GM12878 (cell line): ENCODE measurements around the gene BMPR1B. TPM values are rescaled to one million over a fixed set of nuclear protein-coding genes. Genes with fewer than 3 reads are reported as not detected.

ENCODE experiments used
- ATAC-seq: fragments of 200-7000 bp; cut with Tn5 transposase; 3 replicates; pipeline ENCODE4 v1.9.1; 2020; ENCODE audit warnings: mild to moderate bottlenecking, moderate library complexity
- BruUV-seq: library from RNA; stranded (reverse); fragments of 400-500 nt; replicated peaks from 2 replicates; lab custom pipeline; 2021; lab: Mats Ljungman, UMichigan
- CTCF ChIA-PET: fragments of 300-600 bp; sonication (Branson Sonifier 250); formaldehyde crosslinking; extraction: SDS; loops from one replicate; lab custom pipeline; 2021; ENCODE audit warnings: inconsistent platforms; lab: Yijun Ruan, JAX
- POLR2A ChIA-PET: fragments of 350-600 bp; formaldehyde crosslinking; extraction: SDS; loops from one replicate; lab custom pipeline; 2021; ENCODE audit warnings: inconsistent platforms; lab: Charles Lee
- RAD21 ChIA-PET: fragments of 300-600 bp; sonication (Branson Sonifier 250); formaldehyde crosslinking; loops from one replicate; lab custom pipeline; 2023; ENCODE audit warnings: antibody characterized with exemption; ENCODE audit not compliant: unreplicated experiment; lab: Charles Lee
- SMC1A ChIA-PET: fragments of 300-600 bp; sonication (Branson Sonifier 250); formaldehyde crosslinking; loops from one replicate; lab custom pipeline; 2023; ENCODE audit not compliant: unreplicated experiment, uncharacterized antibody; lab: Charles Lee
- DNase-seq: peaks from one replicate; pipeline ENCODE4 v3.0.0-alpha.2; 2011; ENCODE audit warnings: low read depth, low spot score
- FAIRE-seq: peaks from 3 replicates; lab custom pipeline; 2011; peaks lifted over from hg19 to GRCh38; lab: Jason Lieb, UNC
- H2AFZ ChIP-seq: 2 replicates; pipeline ENCODE4 v1.6.0; 2011; ENCODE audit warnings: low read depth, low read length, control low read depth; ENCODE audit not compliant: control insufficient read depth
- H3K27ac ChIP-seq: 2 replicates; pipeline ENCODE4 v1.5.1; 2011; ENCODE audit warnings: control low read depth; ENCODE audit not compliant: control insufficient read depth, insufficient read depth
- H3K27me3 ChIP-seq, 2 experiments: replicated peaks in 1 of 2; 2 replicates each; pipeline versions ENCODE4 v1.6.0 to v1.6.1; 2011; ENCODE audit warnings: low read length in 1 of 2; ENCODE audit not compliant: control insufficient read depth in 2 of 2, insufficient read depth in 2 of 2
- H3K36me3 ChIP-seq, 2 experiments: 2 replicates each; pipeline ENCODE4 v1.5.1; 2011; ENCODE audit warnings: low read length in 1 of 2; ENCODE audit not compliant: control insufficient read depth in 2 of 2, insufficient read depth in 2 of 2
- H3K4me1 ChIP-seq: 2 replicates; pipeline ENCODE4 v1.6.1; 2011; ENCODE audit warnings: mild to moderate bottlenecking, low read length, moderate library complexity, mixed read lengths; ENCODE audit not compliant: control insufficient read depth, insufficient read depth
- H3K4me2 ChIP-seq: 2 replicates; pipeline ENCODE4 v1.6.0; 2011; ENCODE audit warnings: control low read depth; ENCODE audit not compliant: control insufficient read depth, insufficient read depth
- H3K4me3 ChIP-seq: fragments of 200-600 bp; sonication (generic); 2 replicates; pipeline ENCODE4 v1.5.1; 2016
- H3K79me2 ChIP-seq: 2 replicates; pipeline ENCODE4 v1.6.0; 2011; ENCODE audit warnings: low read length; ENCODE audit not compliant: control insufficient read depth, insufficient read depth
- H3K9ac ChIP-seq: 2 replicates; pipeline ENCODE4 v1.8.0; 2011; ENCODE audit warnings: low read length, control low read depth, mixed read lengths; ENCODE audit not compliant: control insufficient read depth, insufficient read depth
- H3K9me3 ChIP-seq: replicated peaks from 3 replicates; pipeline ENCODE4 v1.5.1; 2011; ENCODE audit warnings: mild to moderate bottlenecking, low read length; ENCODE audit not compliant: control insufficient read depth, insufficient read depth
- H4K20me1 ChIP-seq: 2 replicates; pipeline ENCODE4 v1.6.0; 2011; ENCODE audit not compliant: control insufficient read depth, insufficient read depth
- CHD4 ChIP-seq: fragments of 200-600 bp; sonication (generic); IDR thresholded peaks from 2 replicates; pipeline ENCODE4 v1.6.1; 2016; ENCODE audit warnings: mild to moderate bottlenecking
- NBN ChIP-seq: fragments of 450-650 bp; IDR thresholded peaks from 2 replicates; pipeline ENCODE4 v1.6.1; 2016
- POU2F2 ChIP-seq: IDR thresholded peaks from 3 replicates; pipeline ENCODE4 v1.6.1; 2011; ENCODE audit warnings: low read depth, mild to moderate bottlenecking, low read length, borderline replicate concordance
- RAD21 ChIP-seq: IDR thresholded peaks from 2 replicates; pipeline ENCODE4 v1.6.1; 2011; ENCODE audit warnings: mild to moderate bottlenecking, low read depth, low read length, moderate library complexity; ENCODE audit not compliant: insufficient read depth
- RFX5 ChIP-seq: IDR thresholded peaks from 2 replicates; pipeline ENCODE4 v1.6.1; 2011; ENCODE audit warnings: low read depth, low read length, improper control_type of control experiment
- RUNX3 ChIP-seq: IDR thresholded peaks from 2 replicates; pipeline ENCODE4 v1.6.1; 2012; ENCODE audit warnings: low read length, inconsistent platforms
- SPI1 ChIP-seq: IDR thresholded peaks from 2 replicates; pipeline ENCODE4 v1.6.1; 2011; ENCODE audit warnings: low read depth, mild to moderate bottlenecking, low read length, moderate library complexity, borderline replicate concordance; ENCODE audit not compliant: insufficient read depth
- TCF3 ChIP-seq: IDR thresholded peaks from 2 replicates; pipeline ENCODE4 v1.6.1; 2012; ENCODE audit warnings: low read depth, mild to moderate bottlenecking, low read length, borderline replicate concordance; ENCODE audit not compliant: insufficient read depth
- WGBS: methylation state at CpG from one replicate; pipeline ENCODE4 v1.1.6; 2016; ENCODE audit warnings: low lambda C conversion rate; ENCODE audit not compliant: insufficient replicate concordance, insufficient coverage; ENCODE audit errors: missing lambda C conversion rate; 5-methylcytosine and 5-hydroxymethylcytosine counted together
- in situ Hi-C: fragments of 300-500 bp; cut with MboI; formaldehyde crosslinking; loops from 9 replicates; pipeline ENCODE4 v1.14.3; 2018; ENCODE audit warnings: mixed read lengths
- intact Hi-C: fragments of 100-400 bp; cut with micrococcal nuclease; formaldehyde crosslinking; loops from one replicate; pipeline ENCODE4 v1.14.2; 2022; ENCODE audit not compliant: unreplicated experiment
- polyA plus RNA-seq, 11 experiments: library from polyadenylated mRNA; depleted of rRNA in 4 of 11; unstranded in 6 of 11; stranded (reverse) in 5 of 11; fragments of >200 nt; fragmentation: Nextera tagmentation in 4 of 11; fragmentation: Illumina TruSeq in 1 of 11; extraction: Ambion mirVana in 4 of 11; extraction: Trizol in 1 of 11; gene quantifications; 1 replicate in 1 of 11; 2 replicates in 10 of 11; pipeline versions ENCODE4 v1.2.1 to v1.2.3, GENCODE V29; 2011 to 2016; ENCODE audit warnings: inconsistent platforms in 2 of 11, missing spikeins in 2 of 11, low read depth in 1 of 11
- total RNA-seq, 4 experiments: library from RNA; depleted of rRNA in 3 of 4; stranded (reverse); fragments of >200 nt in 3 of 4; fragmentation: Illumina TruSeq in 1 of 4; extraction: Trizol in 1 of 4; gene quantifications; 2 replicates each; pipeline versions ENCODE4 v1.2.1 to v1.2.3, GENCODE V29; 2013 to 2021
- TF ChIP-seq, protein P1 (sequence below): fragments of 450-650 bp; formaldehyde crosslinking; IDR thresholded peaks from 2 replicates; pipeline ENCODE4 v1.4.0; 2020; ENCODE audit warnings: mild to moderate bottlenecking, moderate library complexity

The BMPR1B gene
- total and polyA plus RNA-seq, 10 of the 15 experiments (the other 5 are each of a cell fraction or from before 2014, with no cell fraction given), result not detected

GRCh38 chr4:95181996-95182306, 424.2 kb downstream of the BMPR1B start (continued):
- TF ChIP-seq, protein P1, sequence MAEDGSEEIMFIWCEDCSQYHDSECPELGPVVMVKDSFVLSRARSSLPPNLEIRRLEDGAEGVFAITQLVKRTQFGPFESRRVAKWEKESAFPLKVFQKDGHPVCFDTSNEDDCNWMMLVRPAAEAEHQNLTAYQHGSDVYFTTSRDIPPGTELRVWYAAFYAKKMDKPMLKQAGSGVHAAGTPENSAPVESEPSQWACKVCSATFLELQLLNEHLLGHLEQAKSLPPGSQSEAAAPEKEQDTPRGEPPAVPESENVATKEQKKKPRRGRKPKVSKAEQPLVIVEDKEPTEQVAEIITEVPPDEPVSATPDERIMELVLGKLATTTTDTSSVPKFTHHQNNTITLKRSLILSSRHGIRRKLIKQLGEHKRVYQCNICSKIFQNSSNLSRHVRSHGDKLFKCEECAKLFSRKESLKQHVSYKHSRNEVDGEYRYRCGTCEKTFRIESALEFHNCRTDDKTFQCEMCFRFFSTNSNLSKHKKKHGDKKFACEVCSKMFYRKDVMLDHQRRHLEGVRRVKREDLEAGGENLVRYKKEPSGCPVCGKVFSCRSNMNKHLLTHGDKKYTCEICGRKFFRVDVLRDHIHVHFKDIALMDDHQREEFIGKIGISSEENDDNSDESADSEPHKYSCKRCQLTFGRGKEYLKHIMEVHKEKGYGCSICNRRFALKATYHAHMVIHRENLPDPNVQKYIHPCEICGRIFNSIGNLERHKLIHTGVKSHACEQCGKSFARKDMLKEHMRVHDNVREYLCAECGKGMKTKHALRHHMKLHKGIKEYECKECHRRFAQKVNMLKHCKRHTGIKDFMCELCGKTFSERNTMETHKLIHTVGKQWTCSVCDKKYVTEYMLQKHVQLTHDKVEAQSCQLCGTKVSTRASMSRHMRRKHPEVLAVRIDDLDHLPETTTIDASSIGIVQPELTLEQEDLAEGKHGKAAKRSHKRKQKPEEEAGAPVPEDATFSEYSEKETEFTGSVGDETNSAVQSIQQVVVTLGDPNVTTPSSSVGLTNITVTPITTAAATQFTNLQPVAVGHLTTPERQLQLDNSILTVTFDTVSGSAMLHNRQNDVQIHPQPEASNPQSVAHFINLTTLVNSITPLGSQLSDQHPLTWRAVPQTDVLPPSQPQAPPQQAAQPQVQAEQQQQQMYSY (CRISPR knock-in tag), result no peak
- no peak for TF ChIP-seq RUNX3
- TF ChIP-seq RAD21, result no peak
- no peak for TF ChIP-seq SPI1
- TF ChIP-seq CHD4, result no peak
- TF ChIP-seq POU2F2, result no peak

DNA sequence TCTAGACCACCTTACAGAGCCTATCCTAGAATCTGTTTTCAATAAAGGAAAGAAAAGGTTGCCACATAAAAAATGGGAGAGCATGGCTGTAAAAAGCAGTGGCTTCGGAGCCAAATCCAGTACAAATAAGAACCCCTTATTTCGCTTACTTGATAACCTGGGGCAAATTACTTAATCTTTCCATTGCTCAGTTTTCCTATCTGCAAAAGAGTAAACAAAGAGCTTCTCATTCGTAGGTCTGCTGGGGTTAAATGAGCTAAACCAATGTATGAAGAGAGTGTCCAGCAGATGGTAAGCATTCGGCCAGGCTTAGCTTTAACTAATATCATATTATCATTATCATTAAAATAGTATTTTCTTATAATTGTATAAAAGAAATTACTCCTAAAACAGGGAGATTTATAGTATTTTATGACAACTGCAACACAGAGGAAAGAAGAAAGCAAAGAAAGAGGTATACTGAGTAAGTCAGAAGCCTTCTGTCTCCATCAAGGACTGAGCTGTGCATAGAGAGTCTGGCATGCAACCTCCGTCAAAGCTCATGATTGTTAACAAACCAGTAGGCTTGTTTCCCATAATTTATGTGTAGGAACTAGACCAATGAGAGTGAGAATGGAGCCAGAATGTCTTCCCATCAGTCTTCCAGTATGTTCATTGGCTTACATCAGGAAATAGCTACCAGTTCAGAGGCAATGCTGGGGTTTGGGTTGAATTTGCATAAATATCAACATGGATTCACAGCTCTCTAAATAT, 426.1 kb downstream of the BMPR1B start:
- intact Hi-C loops (no loop called here), in situ Hi-C loops (no loop called here)
- Histone ChIP-seq H3K4me1 (no peaks in the 10 kb centered on the region), H4K20me1 (no peaks in the 10 kb centered on the region), H3K9ac (no peak overlapping the region), H3K36me3 (no peaks in the 10 kb centered on the region), H3K4me3 (no peak overlapping the region), H3K27ac (no peak overlapping the region), H3K4me2 (no peak overlapping the region), H2AFZ (no peak overlapping the region), H3K9me3 (no peaks in the 10 kb centered on the region), H3K79me2 (no peaks in the 10 kb centered on the region), H3K27me3 (no peaks in the 10 kb centered on the region)
- ChIA-PET SMC1A (interaction anchor here (1.0 kb wide), 1 partner anchor 14 kb away, joined by 5 read pairs; no protein-coding TSS in a partner anchor), CTCF (interaction anchor here (0.6 kb wide), 1 partner anchor 35 kb away, joined by 3 read pairs; no protein-coding TSS in a partner anchor), RAD21 (interaction anchor here (0.9 kb wide), 1 partner anchor 106 kb away, joined by 3 read pairs; no protein-coding TSS in a partner anchor), POLR2A (no interaction called here)
- no peak for TF ChIP-seq NBN
- no peak for TF ChIP-seq TCF3
- TF ChIP-seq RFX5, result no peak
- DNase-seq, result no peak
- ATAC-seq, result no peak
- no TSS peak for BruUV-seq
- WGBS, result 48% methylated on average over 5 of the region's 5 CpGs
- FAIRE-seq, result no peak
